ENCODE results near the gene LRRK1. TPM values are rescaled to one million over a fixed set of nuclear protein-coding genes. Genes with fewer than 3 reads are reported as not detected.
A peak's percentile ranks its signal among the peaks of the same experiment; 100 is the strongest.

Gene LRRK1
- total RNA-seq, 1 donor from 2014 or later, result 4.8 TPM

GRCh38 chr15:101018016-101018415 is 98.9 kb downstream of the LRRK1 start:
- no peak for DNase-seq (ENCODE audit: low spot score)
- Mint-ChIP-seq H3K27ac (ENCODE audit: unreplicated experiment) (no peak overlapping the region), H3K4me3 (ENCODE audit: unreplicated experiment) (no peak overlapping the region), H3K9me3 (ENCODE audit: unreplicated experiment) (no peaks in the 10 kb centered on the region), H3K36me3 (ENCODE audit: low read depth, unreplicated experiment) (no peaks in the 10 kb centered on the region), H3K4me1 (ENCODE audit: unreplicated experiment) (no peaks in the 10 kb centered on the region), H3K27me3 (ENCODE audit: unreplicated experiment) (peaks cover 12% of the 10 kb centered on the region)
- TF ChIP-seq CTCF (IDR thresholded peaks at IDR 0.05; ENCODE audit: unreplicated experiment), result no peak

- no peak for DNase-seq (ENCODE audit: low spot score)
- Mint-ChIP-seq H3K27me3 (ENCODE audit: unreplicated experiment) (peaks cover 12% of the 10 kb centered on the region), H3K4me3 (ENCODE audit: unreplicated experiment) (no peak overlapping the region), H3K27ac (ENCODE audit: unreplicated experiment) (no peak overlapping the region), H3K4me1 (ENCODE audit: unreplicated experiment) (no peaks in the 10 kb centered on the region), H3K9me3 (ENCODE audit: unreplicated experiment) (no peaks in the 10 kb centered on the region), H3K36me3 (ENCODE audit: low read depth, unreplicated experiment) (no peaks in the 10 kb centered on the region)
- TF ChIP-seq CTCF (IDR thresholded peaks at IDR 0.05; ENCODE audit: unreplicated experiment), result no peak
These were observed 99.3 kb downstream of the LRRK1 start for GRCh38 chr15:101018450-101018849.

GRCh38 chr15:101019366-101019896 is 100.3 kb downstream of the LRRK1 start:
- Mint-ChIP-seq H3K9me3 (ENCODE audit: unreplicated experiment) (no peaks in the 10 kb centered on the region), H3K36me3 (ENCODE audit: low read depth, unreplicated experiment) (no peaks in the 10 kb centered on the region), H3K27me3 (ENCODE audit: unreplicated experiment) (peaks cover 8% of the 10 kb centered on the region), H3K27ac (ENCODE audit: unreplicated experiment) (no peak overlapping the region), H3K4me1 (ENCODE audit: unreplicated experiment) (peaks cover 6% of the 10 kb centered on the region), H3K4me3 (ENCODE audit: unreplicated experiment) (no peak overlapping the region)
- no peak for TF ChIP-seq CTCF (IDR thresholded peaks at IDR 0.05; ENCODE audit: unreplicated experiment)
- DNase-seq (ENCODE audit: low spot score), result peak; percentile 1

GRCh38 chr15:101020451-101020850 is 101.3 kb downstream of the LRRK1 start:
- H3K36me3 Mint-ChIP-seq (ENCODE audit: low read depth, unreplicated experiment), result peaks cover 5% of the 10 kb centered on the region
- H3K27ac Mint-ChIP-seq (ENCODE audit: unreplicated experiment), result no peak overlapping the region
- peaks cover 8% of the 10 kb centered on the region for H3K4me1 Mint-ChIP-seq (ENCODE audit: unreplicated experiment)
- H3K27me3 Mint-ChIP-seq (ENCODE audit: unreplicated experiment), result peaks cover 10% of the 10 kb centered on the region
- H3K9me3 Mint-ChIP-seq (ENCODE audit: unreplicated experiment), result no peaks in the 10 kb centered on the region
- no peak overlapping the region for H3K4me3 Mint-ChIP-seq (ENCODE audit: unreplicated experiment)
- TF ChIP-seq CTCF (IDR thresholded peaks at IDR 0.05; ENCODE audit: unreplicated experiment), result no peak
- DNase-seq (ENCODE audit: low spot score), result no peak

- peaks cover 7% of the 10 kb centered on the region for H3K36me3 Mint-ChIP-seq (ENCODE audit: low read depth, unreplicated experiment)
- no peak overlapping the region for H3K4me3 Mint-ChIP-seq (ENCODE audit: unreplicated experiment)
- peaks cover 10% of the 10 kb centered on the region for H3K27me3 Mint-ChIP-seq (ENCODE audit: unreplicated experiment)
- H3K4me1 Mint-ChIP-seq (ENCODE audit: unreplicated experiment), result peaks cover 8% of the 10 kb centered on the region
- TF ChIP-seq CTCF (IDR thresholded peaks at IDR 0.05; ENCODE audit: unreplicated experiment), result no peak
- no peak for DNase-seq (ENCODE audit: low spot score)
- no peak overlapping the region for H3K27ac Mint-ChIP-seq (ENCODE audit: unreplicated experiment)
- no peaks in the 10 kb centered on the region for H3K9me3 Mint-ChIP-seq (ENCODE audit: unreplicated experiment)
These were observed 101.8 kb downstream of the LRRK1 start for GRCh38 chr15:101020945-101021344.

Data from endothelial cell (in vitro differentiated cells).